ENCODE measurements around the gene HPS1. TPM values are rescaled to one million over a fixed set of nuclear protein-coding genes. Genes with fewer than 3 reads are reported as not detected.

HPS1 gene
- total and polyA plus RNA-seq, 2 donors (not counting 3 experiments of a cell fraction or from before 2014, with no cell fraction given): 60.7 to 67.5 TPM

- H3K9ac ChIP-seq (replicated peaks; ENCODE audit: extremely low read depth, insufficient read depth, low read length): no peak overlapping the region
- FAIRE-seq (no peak), DNase-seq (ENCODE audit: low read depth, low spot score) (no peak)
- H3K27ac ChIP-seq (ENCODE audit: insufficient read depth, low read depth, low read length): no peak overlapping the region
- H3K79me2 ChIP-seq (ENCODE audit: control insufficient read depth, insufficient read depth, low read length): no peaks in the 10 kb centered on the region
- no TSS peak for BruUV-seq (replicated peaks)
- no peaks in the 10 kb centered on the region for H3K27me3 ChIP-seq (ENCODE audit: control insufficient read depth in 2 of 2, insufficient read depth in 2 of 2, low read length in 2 of 2)
- dilution Hi-C loops (cut with MboI; ENCODE audit: extremely low pct_ligation_motif_present, low sequenced_read_pairs): no loop called here
- H2AFZ ChIP-seq (ENCODE audit: low read depth, low read length): no peak overlapping the region
- H3K4me2 ChIP-seq (ENCODE audit: insufficient read depth, low read length): no peak overlapping the region
- intact Hi-C loops (cut with micrococcal nuclease): no loop called here
- no peaks in the 10 kb centered on the region for H3K9me3 ChIP-seq (replicated peaks; ENCODE audit: control insufficient read depth, insufficient read depth, low read length)
- ChIA-PET CTCF (interaction anchor here (0.8 to 1.5 kb wide), 3 partner anchors 10 to 32 kb away, joined by 3 to 4 read pairs (median 4); no protein-coding TSS in a partner anchor), POLR2A (no interaction called here)
- H3K36me3 ChIP-seq (ENCODE audit: control insufficient read depth in 2 of 2, extremely low read depth in 1 of 2, insufficient read depth in 2 of 2, low read length in 2 of 2): no peaks in the 10 kb centered on the region
- no peak overlapping the region for H3K4me3 ChIP-seq (replicated peaks in 1 of 3; ENCODE audit: insufficient read depth in 1 of 3, low read depth in 1 of 3, low read length in 3 of 3)
- peaks cover 15% of the 10 kb centered on the region for H3K4me1 ChIP-seq (ENCODE audit: control insufficient read depth, extremely low read depth, insufficient read depth, low read length)
- no peaks in the 10 kb centered on the region for H3K9me1 ChIP-seq (replicated peaks; ENCODE audit: control insufficient read depth, extremely low read depth, insufficient read depth, low read length)
- TF ChIP-seq MAX (IDR thresholded peaks at IDR 0.05; ENCODE audit: insufficient read depth, insufficient read length) (no peak), MYC (IDR thresholded peaks at IDR 0.05; ENCODE audit: low read depth, low read length) (no peak), EZH2 (IDR thresholded peaks at IDR 0.05; ENCODE audit: borderline replicate concordance, low read depth, low read length, severe bottlenecking) (no peak), FOS (IDR thresholded peaks at IDR 0.05; ENCODE audit: borderline replicate concordance, insufficient read depth, low read length) (no peak), GATA2 (IDR thresholded peaks at IDR 0.05; ENCODE audit: insufficient read depth, insufficient read length, low read depth, low read length) (no peak), CTCF (IDR thresholded peaks at IDR 0.05; ENCODE audit: extremely low read depth in 1 of 2, insufficient read depth in 1 of 2, low read depth in 1 of 2, low read length in 2 of 2) (no peak), JUN (IDR thresholded peaks at IDR 0.05; ENCODE audit: borderline replicate concordance, insufficient read depth, insufficient read length, low read depth) (no peak), POLR2A (IDR thresholded peaks at IDR 0.05; ENCODE audit: low read depth, low read length) (no peak), POLR2AphosphoS5 (IDR thresholded peaks at IDR 0.05; ENCODE audit: insufficient read depth, low read depth, low read length) (no peak)
- H4K20me1 ChIP-seq (replicated peaks; ENCODE audit: control insufficient read depth, extremely low read depth, insufficient read depth, low read length): no peaks in the 10 kb centered on the region
Measured at GRCh38 chr10:98456686-98457482, 10.1 kb upstream of the HPS1 start.

Measured in endothelial cell of umbilical vein (primary cell).